ENCODE data around the gene IL1RAP. TPM values are rescaled to one million over a fixed set of nuclear protein-coding genes. Genes with fewer than 3 reads are reported as not detected.
A peak's percentile ranks its signal among the peaks of the same experiment; 100 is the strongest.

The IL1RAP gene
- total RNA-seq, 1 donor from 2014 or later: 8.2 TPM

DNA sequence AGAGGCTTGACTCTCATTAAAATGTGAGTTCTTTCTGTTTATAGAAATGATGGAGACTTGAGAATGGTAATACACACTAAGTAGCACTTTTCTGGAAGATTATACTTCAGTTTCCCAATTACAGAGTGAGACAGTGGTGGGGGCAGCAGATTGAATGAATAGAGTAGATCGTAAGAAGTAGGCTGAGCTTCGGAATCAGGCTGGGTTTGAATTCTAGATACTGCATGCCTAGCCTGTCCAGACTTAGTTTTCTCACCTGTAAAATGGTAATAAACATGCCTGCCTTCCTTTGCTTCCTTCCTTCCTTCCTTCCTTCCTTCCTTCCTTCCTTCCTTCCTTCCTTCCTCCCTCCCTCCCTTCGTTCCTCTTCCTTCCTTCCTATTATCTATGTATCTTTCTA, 8.1 kb downstream of the IL1RAP start:
- no peak for DNase-seq (ENCODE audit: extremely low spot score, unreplicated experiment)
- Mint-ChIP-seq H3K36me3 (no peaks in the 10 kb centered on the region), H3K27me3 (peaks cover 3% of the 10 kb centered on the region), H3K27ac (no peak overlapping the region), H3K9me3 (no peaks in the 10 kb centered on the region), H3K4me1 (ENCODE audit: unreplicated experiment) (no peaks in the 10 kb centered on the region), H3K4me3 (no peak overlapping the region)
- TF ChIP-seq, protein P1, sequence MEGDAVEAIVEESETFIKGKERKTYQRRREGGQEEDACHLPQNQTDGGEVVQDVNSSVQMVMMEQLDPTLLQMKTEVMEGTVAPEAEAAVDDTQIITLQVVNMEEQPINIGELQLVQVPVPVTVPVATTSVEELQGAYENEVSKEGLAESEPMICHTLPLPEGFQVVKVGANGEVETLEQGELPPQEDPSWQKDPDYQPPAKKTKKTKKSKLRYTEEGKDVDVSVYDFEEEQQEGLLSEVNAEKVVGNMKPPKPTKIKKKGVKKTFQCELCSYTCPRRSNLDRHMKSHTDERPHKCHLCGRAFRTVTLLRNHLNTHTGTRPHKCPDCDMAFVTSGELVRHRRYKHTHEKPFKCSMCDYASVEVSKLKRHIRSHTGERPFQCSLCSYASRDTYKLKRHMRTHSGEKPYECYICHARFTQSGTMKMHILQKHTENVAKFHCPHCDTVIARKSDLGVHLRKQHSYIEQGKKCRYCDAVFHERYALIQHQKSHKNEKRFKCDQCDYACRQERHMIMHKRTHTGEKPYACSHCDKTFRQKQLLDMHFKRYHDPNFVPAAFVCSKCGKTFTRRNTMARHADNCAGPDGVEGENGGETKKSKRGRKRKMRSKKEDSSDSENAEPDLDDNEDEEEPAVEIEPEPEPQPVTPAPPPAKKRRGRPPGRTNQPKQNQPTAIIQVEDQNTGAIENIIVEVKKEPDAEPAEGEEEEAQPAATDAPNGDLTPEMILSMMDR (conservative IDR thresholded peaks at IDR 0.05): no peak

DNA sequence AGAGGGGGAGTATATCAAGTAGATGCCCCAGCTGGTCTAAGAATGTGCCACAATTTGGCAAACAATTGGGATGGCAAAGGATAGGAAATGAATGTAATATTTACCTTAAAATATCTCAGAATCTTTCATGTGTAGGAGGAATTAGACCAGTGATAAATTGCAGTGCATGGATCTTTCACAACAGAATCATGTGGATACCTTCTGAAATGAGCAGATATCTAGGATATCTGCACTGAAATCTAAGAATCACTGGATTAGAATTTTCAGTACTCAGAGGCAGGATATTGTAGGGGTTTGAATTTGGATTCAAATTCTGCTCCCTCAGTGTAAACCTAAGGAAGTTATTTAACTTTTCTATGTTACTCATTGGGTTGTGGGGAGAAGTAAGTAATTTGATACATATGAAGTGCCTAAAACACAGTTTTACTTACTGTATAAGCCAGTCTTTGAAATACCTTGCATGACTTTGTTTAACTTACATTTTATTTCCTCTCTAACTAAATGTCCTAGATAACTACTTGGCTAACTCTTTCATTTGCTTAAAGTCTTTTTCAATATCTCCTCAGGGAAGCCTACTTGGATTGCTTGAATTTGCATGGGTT, 8.8 kb downstream of the IL1RAP start:
- H3K4me1 Mint-ChIP-seq (ENCODE audit: unreplicated experiment): no peaks in the 10 kb centered on the region
- H3K27me3 Mint-ChIP-seq: peaks cover 3% of the 10 kb centered on the region
- H3K9me3 Mint-ChIP-seq: no peaks in the 10 kb centered on the region
- no peak overlapping the region for H3K27ac Mint-ChIP-seq
- no peak overlapping the region for H3K4me3 Mint-ChIP-seq
- H3K36me3 Mint-ChIP-seq: no peaks in the 10 kb centered on the region
- TF ChIP-seq, protein P1 (conservative IDR thresholded peaks at IDR 0.05): no peak
- DNase-seq (ENCODE audit: extremely low spot score, unreplicated experiment): no peak

DNA sequence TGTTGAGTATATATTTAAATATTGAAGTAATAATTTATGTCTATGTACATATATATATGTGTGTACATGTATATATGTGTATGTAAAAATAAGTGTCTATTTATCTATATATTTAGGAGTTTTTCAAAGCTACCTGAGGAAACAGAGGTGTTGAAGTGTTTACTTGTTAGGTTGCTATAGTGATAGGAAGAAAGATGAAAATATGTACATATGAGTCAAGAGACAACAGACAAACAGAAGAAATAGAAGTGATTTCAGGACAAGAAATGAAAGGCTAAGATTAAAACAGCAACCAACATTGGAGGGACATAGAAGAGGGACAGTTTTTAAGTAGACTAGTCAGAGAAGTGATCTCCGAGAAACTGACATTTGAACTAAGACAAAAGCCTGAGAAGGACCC, 11.1 kb downstream of the IL1RAP start:
- H3K27me3 Mint-ChIP-seq: no peaks in the 10 kb centered on the region

DNA sequence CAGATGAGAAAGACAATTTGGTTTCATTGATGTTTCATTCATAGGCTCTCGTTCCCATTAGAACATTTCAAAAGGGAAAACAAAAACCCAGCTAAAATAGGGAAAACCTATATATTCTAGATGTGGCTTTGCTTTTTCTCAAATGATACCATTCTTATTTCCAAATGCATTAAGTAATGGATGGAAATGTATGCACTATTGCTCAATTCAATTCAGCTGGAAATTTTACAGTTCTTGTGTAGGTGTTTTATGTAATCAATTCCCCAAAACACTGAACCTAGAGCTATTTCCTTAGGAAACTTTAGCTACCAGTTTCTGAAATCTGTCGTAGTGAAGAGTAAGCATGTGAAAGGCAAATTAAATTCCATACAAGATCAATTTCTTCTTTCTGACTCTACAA, 11.7 kb downstream of the IL1RAP start:
- Mint-ChIP-seq H3K27me3 (no peaks in the 10 kb centered on the region), H3K4me3 (no peak overlapping the region), H3K36me3 (peaks cover 5% of the 10 kb centered on the region), H3K27ac (no peak overlapping the region), H3K9me3 (peaks cover 7% of the 10 kb centered on the region), H3K4me1 (ENCODE audit: unreplicated experiment) (peaks cover 4% of the 10 kb centered on the region)
- TF ChIP-seq, protein P1 (conservative IDR thresholded peaks at IDR 0.05): no peak
- DNase-seq (ENCODE audit: extremely low spot score, unreplicated experiment): no peak

More for the DNA sequence above, 11.1 kb downstream of the IL1RAP start:
- no peak overlapping the region for H3K4me3 Mint-ChIP-seq
- TF ChIP-seq, protein P1 (conservative IDR thresholded peaks at IDR 0.05): no peak
- H3K36me3 Mint-ChIP-seq: peaks cover 5% of the 10 kb centered on the region
- no peak for DNase-seq (ENCODE audit: extremely low spot score, unreplicated experiment)
- peak overlapping the region; percentile 30 for H3K27ac Mint-ChIP-seq
- peaks cover 4% of the 10 kb centered on the region for H3K4me1 Mint-ChIP-seq (ENCODE audit: unreplicated experiment)
- peaks cover 7% of the 10 kb centered on the region for H3K9me3 Mint-ChIP-seq

DNA sequence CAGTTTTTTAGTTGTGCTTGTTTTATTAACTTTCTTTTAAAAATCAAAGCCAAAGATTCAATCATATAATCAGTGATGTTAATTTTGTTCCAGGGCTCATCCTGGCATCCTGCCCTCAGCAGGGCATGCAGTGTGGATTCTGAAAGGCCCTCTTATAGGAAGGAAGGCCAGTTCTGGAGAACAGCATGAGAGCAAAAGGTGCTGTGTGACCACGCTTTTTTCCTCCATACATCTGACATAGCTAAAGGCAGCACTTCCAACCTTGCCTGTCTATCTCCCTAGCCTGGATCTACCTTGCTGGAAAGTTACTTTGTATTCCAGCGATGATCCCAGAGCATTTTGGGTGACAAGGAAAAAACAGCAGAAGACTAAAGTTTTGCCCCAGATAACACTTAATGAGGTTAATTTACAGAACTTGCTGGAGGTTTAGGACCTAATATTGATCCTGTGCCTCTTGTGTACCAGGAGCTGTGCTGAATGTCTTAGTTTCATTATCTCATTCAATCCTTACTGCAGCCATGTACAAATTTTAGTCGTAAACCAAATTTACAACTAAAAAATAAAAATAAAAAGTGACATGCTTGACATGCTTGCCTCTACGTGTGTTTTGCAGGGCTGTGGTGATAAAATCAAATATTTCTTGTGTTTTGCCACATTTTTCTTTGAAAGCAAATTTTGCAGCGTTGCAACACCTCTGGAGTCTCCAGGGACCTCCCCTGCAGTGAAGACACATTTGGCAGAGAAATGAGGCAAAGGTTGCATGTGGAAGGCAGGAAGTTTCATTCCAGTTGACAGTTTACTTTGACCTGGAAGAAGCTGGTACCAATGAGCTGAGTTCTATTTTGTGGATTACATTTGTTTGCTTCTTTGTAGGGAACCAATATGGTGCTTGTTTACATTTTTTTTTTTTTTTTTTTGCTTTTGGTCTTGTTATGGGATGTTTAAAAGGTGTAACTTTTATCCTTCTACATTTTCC, 13.2 kb downstream of the IL1RAP start:
- no peak overlapping the region for H3K4me3 Mint-ChIP-seq
- TF ChIP-seq, protein P1 (conservative IDR thresholded peaks at IDR 0.05): no peak
- DNase-seq (ENCODE audit: extremely low spot score, unreplicated experiment): no peak
- H3K4me1 Mint-ChIP-seq (ENCODE audit: unreplicated experiment): peaks cover 4% of the 10 kb centered on the region
- peaks cover 7% of the 10 kb centered on the region for H3K9me3 Mint-ChIP-seq
- H3K36me3 Mint-ChIP-seq: peaks cover 5% of the 10 kb centered on the region
- H3K27me3 Mint-ChIP-seq: no peaks in the 10 kb centered on the region
- H3K27ac Mint-ChIP-seq: no peak overlapping the region
